Measurements from ENCODE around the gene RBFOX2. TPM values are rescaled to one million over a fixed set of nuclear protein-coding genes. Genes with fewer than 3 reads are reported as not detected.

The RBFOX2 gene
- total RNA-seq: 100 to 1,000 TPM in 1 of 9 donors, 10 to 100 TPM in 8; 71.0 to 102 (median 84.8) TPM
- polyA plus RNA-seq: 10 to 100 TPM; 31.0 to 41.0 TPM
- long read RNA-seq, donor 1, partial matches to known transcripts: 1 of 85 reads
- long read RNA-seq, donor 1, other reads (novel, unspliced or antisense): 83 of 85 reads
- long read RNA-seq, donor 2, partial matches to known transcripts: 6 of 244 reads
- long read RNA-seq, donor 2, other reads (novel, unspliced or antisense): 233 of 244 reads
- long read RNA-seq, donor 3, partial matches to known transcripts: 7 of 66 reads
- long read RNA-seq, donor 3, other reads (novel, unspliced or antisense): 57 of 66 reads

- peaks cover 0 to 11% (median 3%) of the 10 kb centered on the region in 9 donors for H3K36me3 ChIP-seq
- H3K9me3 ChIP-seq: no peaks in the 10 kb centered on the region
- 1% methylated on average over 34 to 74 of the region's 74 CpGs for WGBS, 4 donors
- ATAC-seq (peak; percentile 93 to 98 (median 96)), DNase-seq (peak; percentile 97 to 98 (median 98))
- intact Hi-C loops (cut with DNase I): loop anchor here in 9 of 10 donors (2.0 to 10.0 kb wide), 11 partner anchors 36 to 97 kb away; no protein-coding TSS in a partner anchor
- TF ChIP-seq POLR2A (IDR thresholded peaks at IDR 0.05) (peak in 1 of 2 donors; percentile 65), CTCF (IDR thresholded peaks at IDR 0.05) (no peak)
- peak within 1 kb of the TSS; percentile 58 to 94 (median 91) for H3K27ac ChIP-seq
- H3K4me1 ChIP-seq: peaks cover 0 to 32% (median 12%) of the 10 kb centered on the region in 12 donors
- no peaks in the 10 kb centered on the region for H3K27me3 ChIP-seq
- peak within 1 kb of the TSS; percentile 66 to 93 (median 83) for H3K4me3 ChIP-seq
Observed at GRCh38 chr22:36028646-36029405, at the start of gene RBFOX2. TSS of gene RBFOX2 (minus strand) at chr22:36028824. CDS start at chr22:36028425, 399 bp downstream.

GRCh38 chr22:36077271-36077670, 48.6 kb upstream of the RBFOX2 start:
- WGBS, 4 donors: 67 to 74% (median 70%) methylated on average over 6 of the region's 6 CpGs
- Histone ChIP-seq H3K27me3 (no peaks in the 10 kb centered on the region), H3K4me1 (peaks cover 0 to 5% (median 0%) of the 10 kb centered on the region in 12 donors), H3K9me3 (no peaks in the 10 kb centered on the region), H3K27ac (peak overlapping the region in 4 of 12 donors; percentile 5 to 49 (median 36)), H3K36me3 (no peaks in the 10 kb centered on the region), H3K4me3 (no peak overlapping the region)
- no peak for TF ChIP-seq POLR2A (IDR thresholded peaks at IDR 0.05)
- no peak for TF ChIP-seq CTCF (IDR thresholded peaks at IDR 0.05)
- DNase-seq: no peak
- ATAC-seq: peak; percentile 39 to 70 (median 60)
- intact Hi-C loops (cut with DNase I): no loop called here

- intact Hi-C loops (cut with DNase I): no loop called here
Observed at GRCh38 chr22:36075724-36076123, 47.1 kb upstream of the RBFOX2 start.

More at GRCh38 chr22:36075724-36076123, 47.1 kb upstream of the RBFOX2 start:
- WGBS, 4 donors: 94 to 100% (median 96%) methylated on average over 4 to 5 of the region's 5 CpGs
- ATAC-seq (no peak), DNase-seq (no peak)
- Histone ChIP-seq H3K27me3 (no peaks in the 10 kb centered on the region), H3K4me3 (no peak overlapping the region), H3K4me1 (peaks cover 0 to 5% (median 0%) of the 10 kb centered on the region in 12 donors), H3K9me3 (no peaks in the 10 kb centered on the region), H3K36me3 (no peaks in the 10 kb centered on the region), H3K27ac (no peak overlapping the region)
- no peak for TF ChIP-seq POLR2A (IDR thresholded peaks at IDR 0.05)
- no peak for TF ChIP-seq CTCF (IDR thresholded peaks at IDR 0.05)
